WTC11 (cell line): ENCODE data around the gene SGTA. TPM values are rescaled to one million over a fixed set of nuclear protein-coding genes. Genes with fewer than 3 reads are reported as not detected.
A peak's percentile ranks its signal among the peaks of the same experiment; 100 is the strongest.

ENCODE experiments used
- ATAC-seq: fragments of 200-7000 bp; cut with Tn5 transposase; 2 replicates; pipeline ENCODE4 v1.10.0; 2021; ENCODE audit warnings: mild to moderate bottlenecking, moderate library complexity
- CTCF ChIA-PET: fragments of 300-600 bp; sonication (Branson Sonifier 250); formaldehyde crosslinking; loops from one replicate; lab custom pipeline; 2021; ENCODE audit warnings: antibody characterized with exemption; lab: Charles Lee
- POLR2A ChIA-PET: fragments of 350-600 bp; sonication (Branson Sonifier 250); formaldehyde crosslinking; loops from one replicate; lab custom pipeline; 2021; ENCODE audit warnings: antibody characterized with exemption; lab: Charles Lee
- DNase-seq: peaks from one replicate; pipeline ENCODE4 v3.0.0; 2021; ENCODE audit warnings: low spot score
- H3K27ac Mint-ChIP-seq: 2 replicates; pipeline ENCODE4 v1.8.0; 2021; ENCODE audit warnings: mixed read lengths
- H3K27me3 Mint-ChIP-seq: 2 replicates; pipeline ENCODE4 v1.8.0; 2021; ENCODE audit warnings: low read depth, mild to moderate bottlenecking, moderate library complexity, mixed read lengths
- H3K36me3 Mint-ChIP-seq: 2 replicates; pipeline ENCODE4 v1.8.0; 2021; ENCODE audit warnings: mixed read lengths
- H3K4me1 Mint-ChIP-seq: 2 replicates; pipeline ENCODE4 v1.8.0; 2022; ENCODE audit warnings: mixed read lengths
- H3K4me3 Mint-ChIP-seq: 2 replicates; pipeline ENCODE4 v1.8.0; 2021; ENCODE audit warnings: mild to moderate bottlenecking, moderate library complexity, mixed read lengths
- H3K9me3 Mint-ChIP-seq: 2 replicates; pipeline ENCODE4 v1.8.0; 2021; ENCODE audit warnings: mixed read lengths
- ATF1 ChIP-seq: sonication (generic); formaldehyde crosslinking; IDR thresholded peaks from 2 replicates; pipeline ENCODE4 v1.8.1; 2023; ENCODE audit warnings: mild to moderate bottlenecking, moderate library complexity, missing genetic modification reagents
- GRHL2 ChIP-seq: fragments of 250-450 bp; sonication (Bioruptor Pico); IDR thresholded peaks from 2 replicates; pipeline ENCODE4 v1.8.0; 2022; ENCODE audit warnings: mild to moderate bottlenecking, moderate library complexity; ENCODE audit not compliant: insufficient replicate concordance, severe bottlenecking
- HMGA2 ChIP-seq: fragments of 250-450 bp; sonication (Bioruptor Pico); IDR thresholded peaks from 2 replicates; pipeline ENCODE4 v1.4.0; 2021; ENCODE audit warnings: mild to moderate bottlenecking, moderate library complexity
- IRF2 ChIP-seq: sonication (generic); formaldehyde crosslinking; IDR thresholded peaks from 2 replicates; pipeline ENCODE4 v1.8.0; 2022; ENCODE audit warnings: low read depth, missing genetic modification reagents, borderline replicate concordance
- KAT7 ChIP-seq: sonication (generic); formaldehyde crosslinking; IDR thresholded peaks from 2 replicates; pipeline ENCODE4 v1.8.1; 2023; ENCODE audit warnings: missing genetic modification reagents, mild to moderate bottlenecking, borderline replicate concordance
- MXD4 ChIP-seq: fragments of 250-450 bp; sonication (Bioruptor Pico); IDR thresholded peaks from 2 replicates; pipeline ENCODE4 v1.8.0; 2021; ENCODE audit warnings: mild to moderate bottlenecking, moderate library complexity, borderline replicate concordance
- MYBL2 ChIP-seq: sonication (generic); formaldehyde crosslinking; IDR thresholded peaks from 2 replicates; pipeline ENCODE4 v1.8.1; 2023; ENCODE audit warnings: mild to moderate bottlenecking, moderate library complexity, missing genetic modification reagents
- NR3C1 ChIP-seq: sonication (generic); formaldehyde crosslinking; conservative IDR thresholded peaks from 2 replicates; pipeline ENCODE4 v1.8.1; 2023; ENCODE audit warnings: low read depth, mild to moderate bottlenecking, missing genetic modification reagents
- OVOL2 ChIP-seq: fragments of 250-450 bp; sonication (Bioruptor Pico); IDR thresholded peaks from 2 replicates; pipeline ENCODE4 v1.9.0; 2021; ENCODE audit warnings: mild to moderate bottlenecking, borderline replicate concordance
- SP1 ChIP-seq: sonication (generic); formaldehyde crosslinking; conservative IDR thresholded peaks from 2 replicates; pipeline ENCODE4 v1.8.1; 2022; ENCODE audit warnings: missing genetic modification reagents
- ZBTB21 ChIP-seq: sonication (generic); formaldehyde crosslinking; IDR thresholded peaks from 2 replicates; pipeline ENCODE4 v1.8.1; 2023; ENCODE audit warnings: mild to moderate bottlenecking, missing genetic modification reagents, borderline replicate concordance
- ZNF138 ChIP-seq: sonication (generic); formaldehyde crosslinking; conservative IDR thresholded peaks from 2 replicates; pipeline ENCODE4 v1.8.1; 2022; ENCODE audit warnings: mild to moderate bottlenecking, moderate library complexity, missing genetic modification reagents
- ZNF416 ChIP-seq: fragments of 250-450 bp; sonication (Bioruptor Pico); IDR thresholded peaks from 2 replicates; pipeline ENCODE4 v1.9.0; 2021; ENCODE audit warnings: mild to moderate bottlenecking, inconsistent platforms
- total RNA-seq: library from RNA; stranded (reverse); gene quantifications from 3 replicates; pipeline ENCODE4 v1.2.3, GENCODE V29; 2021
- TF ChIP-seq, protein P1 (sequence below): sonication (generic); formaldehyde crosslinking; IDR thresholded peaks from 2 replicates; pipeline ENCODE4 v1.8.1; 2023; ENCODE audit warnings: mild to moderate bottlenecking, missing genetic modification reagents, moderate library complexity
- TF ChIP-seq, protein P2 (sequence below): sonication (generic); formaldehyde crosslinking; IDR thresholded peaks from 2 replicates; pipeline ENCODE4 v1.8.1; 2022; ENCODE audit warnings: low read depth, missing genetic modification reagents, borderline replicate concordance
- TF ChIP-seq, protein P3 (sequence below): sonication (generic); formaldehyde crosslinking; IDR thresholded peaks from 2 replicates; pipeline ENCODE4 v1.8.0; 2023; ENCODE audit warnings: missing genetic modification reagents
- TF ChIP-seq, protein P4 (sequence below): sonication (generic); formaldehyde crosslinking; IDR thresholded peaks from 2 replicates; pipeline ENCODE4 v1.8.1; 2023; ENCODE audit warnings: mild to moderate bottlenecking, missing genetic modification reagents
- TF ChIP-seq, protein P5 (sequence below): sonication (generic); formaldehyde crosslinking; IDR thresholded peaks from 2 replicates; pipeline ENCODE4 v1.8.1; 2023; ENCODE audit warnings: mild to moderate bottlenecking, moderate library complexity, missing genetic modification reagents
- TF ChIP-seq, protein P6 (sequence below): sonication (generic); formaldehyde crosslinking; IDR thresholded peaks from 2 replicates; pipeline ENCODE4 v1.8.0; 2023; ENCODE audit warnings: mild to moderate bottlenecking, missing genetic modification reagents
- TF ChIP-seq, protein P7 (sequence below): sonication (generic); formaldehyde crosslinking; IDR thresholded peaks from 2 replicates; pipeline ENCODE4 v1.8.1; 2022; ENCODE audit warnings: mild to moderate bottlenecking, missing genetic modification reagents, moderate library complexity, borderline replicate concordance
- TF ChIP-seq, protein P8 (sequence below): sonication (generic); formaldehyde crosslinking; IDR thresholded peaks from 2 replicates; pipeline ENCODE4 v1.8.1; 2023; ENCODE audit warnings: mild to moderate bottlenecking, missing genetic modification reagents, moderate library complexity
- TF ChIP-seq, protein P9 (sequence below): fragments of 250-450 bp; sonication (Bioruptor Pico); IDR thresholded peaks from 2 replicates; pipeline ENCODE4 v1.9.0; 2021; ENCODE audit warnings: mild to moderate bottlenecking

Gene SGTA
- total RNA-seq, 1 experiment from 2014 or later = 91.2 TPM

DNA sequence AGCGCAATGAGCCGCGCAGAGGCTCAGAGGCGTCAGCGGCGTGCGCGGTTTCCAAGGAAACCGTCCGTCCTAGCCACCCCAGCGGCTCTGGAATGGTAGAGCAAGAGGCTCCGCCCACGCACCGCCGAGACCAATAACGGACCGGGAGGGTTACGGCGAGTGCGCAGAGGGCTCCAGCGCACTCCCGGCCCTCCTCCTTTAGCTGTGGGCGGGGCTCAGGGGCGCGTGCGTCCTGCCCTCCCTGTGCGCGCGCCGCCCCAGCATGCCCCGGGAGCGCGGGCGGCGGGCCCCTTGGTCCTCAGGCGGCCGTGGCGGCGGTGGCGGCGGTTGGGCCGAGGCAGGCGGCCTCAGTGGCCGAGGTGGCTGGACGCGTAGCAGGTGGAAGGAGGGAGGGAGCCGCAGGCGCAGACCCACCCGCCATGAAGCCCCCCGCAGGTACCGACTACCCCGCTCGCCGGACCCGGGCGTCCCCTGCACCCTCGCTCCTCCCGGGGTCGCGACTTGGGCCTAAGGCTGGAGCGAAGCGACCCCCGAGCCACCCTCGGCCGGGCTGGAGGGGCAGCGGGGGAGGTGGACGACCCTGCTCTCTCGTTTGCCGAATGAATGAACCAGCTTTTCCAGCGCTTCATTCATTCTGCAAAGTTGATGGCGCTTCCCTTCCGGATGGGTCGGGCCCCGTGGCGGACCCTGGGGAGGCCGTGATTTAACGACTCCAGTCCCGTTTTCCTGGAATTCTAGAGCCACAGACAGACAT, 2.3 kb upstream of the SGTA start, which contains the start of gene THOP1:
TSS of gene THOP1 (plus strand) at position 260 of the 754 bp plus-strand sequence. CDS start at position 420, 160 bp downstream.
- CTCF ChIA-PET = interaction anchor here (0.6 to 1.3 kb wide), 4 partner anchors 55 to 319 kb away, joined by 4 to 10 read pairs (median 6); partner anchors contain the start of gene ZNF555
- DNase-seq (peak; percentile 99), ATAC-seq (peak; percentile 94)
- H3K4me1 Mint-ChIP-seq = peaks cover 27% of the 10 kb centered on the region
- peaks cover 7% of the 10 kb centered on the region for H3K9me3 Mint-ChIP-seq
- H3K4me3 Mint-ChIP-seq = peak within 1 kb of the TSS; percentile 94
- H3K36me3 Mint-ChIP-seq = peaks cover 12% of the 10 kb centered on the region
- peak within 1 kb of the TSS; percentile 81 for H3K27ac Mint-ChIP-seq
- POLR2A ChIA-PET = interaction anchor here (1.2 kb wide), 1 partner anchor 35 kb away, joined by 3 read pairs; the partner anchor contains the start of gene ZNF554
- peaks cover 4% of the 10 kb centered on the region; the same call in 1 of the 2 replicates for H3K27me3 Mint-ChIP-seq
- TF ChIP-seq KAT7 (CRISPR knock-in tag) (peak; percentile 98; the same call in 1 of the 2 replicates), OVOL2 (CRISPR knock-in tag) (no peak), IRF2 (no peak), ZNF416 (CRISPR knock-in tag) (no peak), HMGA2 (CRISPR knock-in tag) (no peak), ZNF138 (CRISPR knock-in tag) (no peak), MXD4 (no peak), MYBL2 (CRISPR knock-in tag) (no peak), ATF1 (CRISPR knock-in tag) (no peak), NR3C1 (CRISPR knock-in tag) (no peak), SP1 (CRISPR knock-in tag) (peak; percentile 94), ZBTB21 (no peak), GRHL2 (CRISPR knock-in tag) (no peak)
- TF ChIP-seq, protein P1, sequence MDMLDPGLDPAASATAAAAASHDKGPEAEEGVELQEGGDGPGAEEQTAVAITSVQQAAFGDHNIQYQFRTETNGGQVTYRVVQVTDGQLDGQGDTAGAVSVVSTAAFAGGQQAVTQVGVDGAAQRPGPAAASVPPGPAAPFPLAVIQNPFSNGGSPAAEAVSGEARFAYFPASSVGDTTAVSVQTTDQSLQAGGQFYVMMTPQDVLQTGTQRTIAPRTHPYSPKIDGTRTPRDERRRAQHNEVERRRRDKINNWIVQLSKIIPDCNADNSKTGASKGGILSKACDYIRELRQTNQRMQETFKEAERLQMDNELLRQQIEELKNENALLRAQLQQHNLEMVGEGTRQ (CRISPR knock-in tag) = peak; percentile 50
- TF ChIP-seq, protein P2, sequence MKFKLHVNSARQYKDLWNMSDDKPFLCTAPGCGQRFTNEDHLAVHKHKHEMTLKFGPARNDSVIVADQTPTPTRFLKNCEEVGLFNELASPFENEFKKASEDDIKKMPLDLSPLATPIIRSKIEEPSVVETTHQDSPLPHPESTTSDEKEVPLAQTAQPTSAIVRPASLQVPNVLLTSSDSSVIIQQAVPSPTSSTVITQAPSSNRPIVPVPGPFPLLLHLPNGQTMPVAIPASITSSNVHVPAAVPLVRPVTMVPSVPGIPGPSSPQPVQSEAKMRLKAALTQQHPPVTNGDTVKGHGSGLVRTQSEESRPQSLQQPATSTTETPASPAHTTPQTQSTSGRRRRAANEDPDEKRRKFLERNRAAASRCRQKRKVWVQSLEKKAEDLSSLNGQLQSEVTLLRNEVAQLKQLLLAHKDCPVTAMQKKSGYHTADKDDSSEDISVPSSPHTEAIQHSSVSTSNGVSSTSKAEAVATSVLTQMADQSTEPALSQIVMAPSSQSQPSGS (CRISPR knock-in tag) = no peak
- TF ChIP-seq, protein P3, sequence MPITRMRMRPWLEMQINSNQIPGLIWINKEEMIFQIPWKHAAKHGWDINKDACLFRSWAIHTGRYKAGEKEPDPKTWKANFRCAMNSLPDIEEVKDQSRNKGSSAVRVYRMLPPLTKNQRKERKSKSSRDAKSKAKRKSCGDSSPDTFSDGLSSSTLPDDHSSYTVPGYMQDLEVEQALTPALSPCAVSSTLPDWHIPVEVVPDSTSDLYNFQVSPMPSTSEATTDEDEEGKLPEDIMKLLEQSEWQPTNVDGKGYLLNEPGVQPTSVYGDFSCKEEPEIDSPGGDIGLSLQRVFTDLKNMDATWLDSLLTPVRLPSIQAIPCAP (CRISPR knock-in tag) = no peak
- TF ChIP-seq, protein P4, sequence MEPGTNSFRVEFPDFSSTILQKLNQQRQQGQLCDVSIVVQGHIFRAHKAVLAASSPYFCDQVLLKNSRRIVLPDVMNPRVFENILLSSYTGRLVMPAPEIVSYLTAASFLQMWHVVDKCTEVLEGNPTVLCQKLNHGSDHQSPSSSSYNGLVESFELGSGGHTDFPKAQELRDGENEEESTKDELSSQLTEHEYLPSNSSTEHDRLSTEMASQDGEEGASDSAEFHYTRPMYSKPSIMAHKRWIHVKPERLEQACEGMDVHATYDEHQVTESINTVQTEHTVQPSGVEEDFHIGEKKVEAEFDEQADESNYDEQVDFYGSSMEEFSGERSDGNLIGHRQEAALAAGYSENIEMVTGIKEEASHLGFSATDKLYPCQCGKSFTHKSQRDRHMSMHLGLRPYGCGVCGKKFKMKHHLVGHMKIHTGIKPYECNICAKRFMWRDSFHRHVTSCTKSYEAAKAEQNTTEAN (CRISPR knock-in tag) = no peak
- TF ChIP-seq, protein P5, sequence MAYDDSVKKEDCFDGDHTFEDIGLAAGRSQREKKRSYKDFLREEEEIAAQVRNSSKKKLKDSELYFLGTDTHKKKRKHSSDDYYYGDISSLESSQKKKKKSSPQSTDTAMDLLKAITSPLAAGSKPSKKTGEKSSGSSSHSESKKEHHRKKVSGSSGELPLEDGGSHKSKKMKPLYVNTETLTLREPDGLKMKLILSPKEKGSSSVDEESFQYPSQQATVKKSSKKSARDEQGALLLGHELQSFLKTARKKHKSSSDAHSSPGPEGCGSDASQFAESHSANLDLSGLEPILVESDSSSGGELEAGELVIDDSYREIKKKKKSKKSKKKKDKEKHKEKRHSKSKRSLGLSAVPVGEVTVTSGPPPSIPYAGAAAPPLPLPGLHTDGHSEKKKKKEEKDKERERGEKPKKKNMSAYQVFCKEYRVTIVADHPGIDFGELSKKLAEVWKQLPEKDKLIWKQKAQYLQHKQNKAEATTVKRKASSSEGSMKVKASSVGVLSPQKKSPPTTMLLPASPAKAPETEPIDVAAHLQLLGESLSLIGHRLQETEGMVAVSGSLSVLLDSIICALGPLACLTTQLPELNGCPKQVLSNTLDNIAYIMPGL (CRISPR knock-in tag) = peak; percentile 55; the same call in 1 of the 2 replicates
- TF ChIP-seq, protein P6, sequence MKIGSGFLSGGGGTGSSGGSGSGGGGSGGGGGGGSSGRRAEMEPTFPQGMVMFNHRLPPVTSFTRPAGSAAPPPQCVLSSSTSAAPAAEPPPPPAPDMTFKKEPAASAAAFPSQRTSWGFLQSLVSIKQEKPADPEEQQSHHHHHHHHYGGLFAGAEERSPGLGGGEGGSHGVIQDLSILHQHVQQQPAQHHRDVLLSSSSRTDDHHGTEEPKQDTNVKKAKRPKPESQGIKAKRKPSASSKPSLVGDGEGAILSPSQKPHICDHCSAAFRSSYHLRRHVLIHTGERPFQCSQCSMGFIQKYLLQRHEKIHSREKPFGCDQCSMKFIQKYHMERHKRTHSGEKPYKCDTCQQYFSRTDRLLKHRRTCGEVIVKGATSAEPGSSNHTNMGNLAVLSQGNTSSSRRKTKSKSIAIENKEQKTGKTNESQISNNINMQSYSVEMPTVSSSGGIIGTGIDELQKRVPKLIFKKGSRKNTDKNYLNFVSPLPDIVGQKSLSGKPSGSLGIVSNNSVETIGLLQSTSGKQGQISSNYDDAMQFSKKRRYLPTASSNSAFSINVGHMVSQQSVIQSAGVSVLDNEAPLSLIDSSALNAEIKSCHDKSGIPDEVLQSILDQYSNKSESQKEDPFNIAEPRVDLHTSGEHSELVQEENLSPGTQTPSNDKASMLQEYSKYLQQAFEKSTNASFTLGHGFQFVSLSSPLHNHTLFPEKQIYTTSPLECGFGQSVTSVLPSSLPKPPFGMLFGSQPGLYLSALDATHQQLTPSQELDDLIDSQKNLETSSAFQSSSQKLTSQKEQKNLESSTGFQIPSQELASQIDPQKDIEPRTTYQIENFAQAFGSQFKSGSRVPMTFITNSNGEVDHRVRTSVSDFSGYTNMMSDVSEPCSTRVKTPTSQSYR = no peak
- TF ChIP-seq, protein P7, sequence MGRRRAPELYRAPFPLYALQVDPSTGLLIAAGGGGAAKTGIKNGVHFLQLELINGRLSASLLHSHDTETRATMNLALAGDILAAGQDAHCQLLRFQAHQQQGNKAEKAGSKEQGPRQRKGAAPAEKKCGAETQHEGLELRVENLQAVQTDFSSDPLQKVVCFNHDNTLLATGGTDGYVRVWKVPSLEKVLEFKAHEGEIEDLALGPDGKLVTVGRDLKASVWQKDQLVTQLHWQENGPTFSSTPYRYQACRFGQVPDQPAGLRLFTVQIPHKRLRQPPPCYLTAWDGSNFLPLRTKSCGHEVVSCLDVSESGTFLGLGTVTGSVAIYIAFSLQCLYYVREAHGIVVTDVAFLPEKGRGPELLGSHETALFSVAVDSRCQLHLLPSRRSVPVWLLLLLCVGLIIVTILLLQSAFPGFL = no peak
- TF ChIP-seq, protein P8, sequence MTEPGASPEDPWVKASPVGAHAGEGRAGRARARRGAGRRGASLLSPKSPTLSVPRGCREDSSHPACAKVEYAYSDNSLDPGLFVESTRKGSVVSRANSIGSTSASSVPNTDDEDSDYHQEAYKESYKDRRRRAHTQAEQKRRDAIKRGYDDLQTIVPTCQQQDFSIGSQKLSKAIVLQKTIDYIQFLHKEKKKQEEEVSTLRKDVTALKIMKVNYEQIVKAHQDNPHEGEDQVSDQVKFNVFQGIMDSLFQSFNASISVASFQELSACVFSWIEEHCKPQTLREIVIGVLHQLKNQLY = no peak
- TF ChIP-seq, protein P9, sequence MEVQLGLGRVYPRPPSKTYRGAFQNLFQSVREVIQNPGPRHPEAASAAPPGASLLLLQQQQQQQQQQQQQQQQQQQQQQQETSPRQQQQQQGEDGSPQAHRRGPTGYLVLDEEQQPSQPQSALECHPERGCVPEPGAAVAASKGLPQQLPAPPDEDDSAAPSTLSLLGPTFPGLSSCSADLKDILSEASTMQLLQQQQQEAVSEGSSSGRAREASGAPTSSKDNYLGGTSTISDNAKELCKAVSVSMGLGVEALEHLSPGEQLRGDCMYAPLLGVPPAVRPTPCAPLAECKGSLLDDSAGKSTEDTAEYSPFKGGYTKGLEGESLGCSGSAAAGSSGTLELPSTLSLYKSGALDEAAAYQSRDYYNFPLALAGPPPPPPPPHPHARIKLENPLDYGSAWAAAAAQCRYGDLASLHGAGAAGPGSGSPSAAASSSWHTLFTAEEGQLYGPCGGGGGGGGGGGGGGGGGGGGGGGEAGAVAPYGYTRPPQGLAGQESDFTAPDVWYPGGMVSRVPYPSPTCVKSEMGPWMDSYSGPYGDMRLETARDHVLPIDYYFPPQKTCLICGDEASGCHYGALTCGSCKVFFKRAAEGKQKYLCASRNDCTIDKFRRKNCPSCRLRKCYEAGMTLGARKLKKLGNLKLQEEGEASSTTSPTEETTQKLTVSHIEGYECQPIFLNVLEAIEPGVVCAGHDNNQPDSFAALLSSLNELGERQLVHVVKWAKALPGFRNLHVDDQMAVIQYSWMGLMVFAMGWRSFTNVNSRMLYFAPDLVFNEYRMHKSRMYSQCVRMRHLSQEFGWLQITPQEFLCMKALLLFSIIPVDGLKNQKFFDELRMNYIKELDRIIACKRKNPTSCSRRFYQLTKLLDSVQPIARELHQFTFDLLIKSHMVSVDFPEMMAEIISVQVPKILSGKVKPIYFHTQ (CRISPR knock-in tag) = no peak
